ENCODE data around the gene CPOX. TPM values are rescaled to one million over a fixed set of nuclear protein-coding genes. Genes with fewer than 3 reads are reported as not detected.
"Not testable (repeated sequence)": the region's sequence is repeated elsewhere in the genome, so short reads cannot be mapped to it uniquely, and the experiment has no call there.

Gene CPOX
- total RNA-seq, 1 experiment from 2014 or later = 7.8 TPM

DNA sequence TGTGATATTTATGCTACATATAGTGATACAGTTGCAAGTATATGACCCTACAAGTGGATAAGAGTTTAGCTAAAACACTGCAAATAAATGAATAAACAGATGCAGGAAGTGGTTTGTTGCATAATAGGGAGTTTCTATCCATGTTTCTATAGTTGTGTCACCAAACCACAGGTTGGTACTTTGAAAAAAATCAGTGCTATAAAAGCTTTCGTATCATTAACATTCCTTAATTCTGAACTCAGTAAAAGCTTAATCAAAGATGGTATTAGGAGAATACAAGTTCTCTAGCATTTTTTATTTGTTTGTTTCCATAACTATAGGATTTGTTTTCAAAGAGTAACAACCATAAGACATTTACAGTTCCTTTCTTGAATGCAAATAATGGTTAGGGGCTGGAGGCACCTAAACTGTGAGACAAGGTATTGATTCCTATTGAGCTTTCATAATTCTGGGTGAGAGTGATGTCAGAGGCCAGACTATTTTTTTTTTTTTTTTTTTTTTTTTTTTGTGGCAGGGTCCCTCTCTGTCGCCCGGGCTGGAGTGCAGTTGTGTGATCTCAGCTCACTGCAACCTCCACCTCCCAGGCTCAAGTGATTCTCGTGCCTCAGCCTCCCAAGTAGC lies 29.6 kb downstream of the CPOX start:
- H3K4me2 ChIP-seq (ENCODE audit: low read depth, low read length, poor library complexity, severe bottlenecking) = no peak overlapping the region
- H2AFZ ChIP-seq (ENCODE audit: low read length) = no peak overlapping the region
- H3K27ac ChIP-seq (ENCODE audit: low read length) = no peak overlapping the region
- no peaks in the 10 kb centered on the region for H3K4me1 ChIP-seq (ENCODE audit: low read length)
- H3K27me3 ChIP-seq (ENCODE audit: low read length) = no peaks in the 10 kb centered on the region
- H4K20me1 ChIP-seq (ENCODE audit: insufficient read depth, low read depth, low read length) = no peaks in the 10 kb centered on the region
- H3K9ac ChIP-seq (ENCODE audit: low read length) = no peak overlapping the region
- no peaks in the 10 kb centered on the region for H3K79me2 ChIP-seq (ENCODE audit: low read length)
- no peak overlapping the region for H3K4me3 ChIP-seq (ENCODE audit: low read length)
- H3K9me2 ChIP-seq (replicated peaks; ENCODE audit: insufficient read depth, low read length) = no peaks in the 10 kb centered on the region
- no peaks in the 10 kb centered on the region for H3K9me3 ChIP-seq (ENCODE audit: low read length)
- no peak for DNase-seq
- no peaks in the 10 kb centered on the region for H3K36me3 ChIP-seq (ENCODE audit: insufficient read depth, low read length)

DNA sequence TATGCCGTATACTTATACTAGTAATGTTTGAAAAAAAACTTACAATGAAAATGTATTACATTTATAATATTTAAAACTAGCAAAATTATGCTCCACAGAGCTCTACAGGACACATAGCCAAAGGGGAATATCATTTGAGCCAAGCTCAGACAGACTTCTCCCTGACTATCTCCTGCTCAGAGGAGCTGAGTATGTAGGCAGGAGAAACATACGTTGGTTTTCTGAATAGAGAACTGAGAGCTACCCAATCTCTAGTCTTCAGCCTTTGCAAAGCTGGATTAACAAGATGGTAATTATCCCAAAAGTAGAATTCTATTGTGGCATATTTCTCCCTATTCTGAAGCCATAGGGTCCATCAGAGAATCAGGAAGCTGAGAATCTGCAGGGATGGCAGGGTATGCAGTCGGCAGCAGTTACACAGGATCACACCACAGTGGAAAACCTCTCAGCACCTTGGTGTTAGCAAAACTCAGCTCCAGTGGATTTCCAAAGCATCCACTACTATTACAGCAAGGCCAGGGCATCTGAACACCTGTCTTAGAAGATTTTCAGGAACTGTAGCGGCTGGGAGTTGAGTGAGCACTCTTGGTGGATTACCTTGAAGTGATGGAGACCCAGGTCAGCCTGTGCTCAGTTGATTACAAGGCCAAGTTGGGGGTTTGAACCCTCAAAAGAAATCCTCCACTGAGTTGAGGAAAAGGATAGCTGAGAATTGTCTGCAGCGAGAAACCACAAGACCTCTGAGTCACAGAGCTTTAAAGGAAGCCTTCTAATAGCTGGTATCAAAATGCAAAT lies 31.5 kb downstream of the CPOX start:
- Histone ChIP-seq H3K4me3 (ENCODE audit: low read length) (no peak overlapping the region), H3K9ac (ENCODE audit: low read length) (no peak overlapping the region), H3K9me3 (ENCODE audit: low read length) (no peaks in the 10 kb centered on the region), H4K20me1 (ENCODE audit: insufficient read depth, low read depth, low read length) (no peaks in the 10 kb centered on the region), H3K27me3 (ENCODE audit: low read length) (no peaks in the 10 kb centered on the region), H3K27ac (ENCODE audit: low read length) (no peak overlapping the region), H3K9me2 (replicated peaks; ENCODE audit: insufficient read depth, low read length) (no peaks in the 10 kb centered on the region), H3K79me2 (ENCODE audit: low read length) (no peaks in the 10 kb centered on the region), H2AFZ (ENCODE audit: low read length) (no peak overlapping the region), H3K36me3 (ENCODE audit: insufficient read depth, low read length) (no peaks in the 10 kb centered on the region), H3K4me1 (ENCODE audit: low read length) (no peaks in the 10 kb centered on the region), H3K4me2 (ENCODE audit: low read depth, low read length, poor library complexity, severe bottlenecking) (no peak overlapping the region)
- no peak for DNase-seq

DNA sequence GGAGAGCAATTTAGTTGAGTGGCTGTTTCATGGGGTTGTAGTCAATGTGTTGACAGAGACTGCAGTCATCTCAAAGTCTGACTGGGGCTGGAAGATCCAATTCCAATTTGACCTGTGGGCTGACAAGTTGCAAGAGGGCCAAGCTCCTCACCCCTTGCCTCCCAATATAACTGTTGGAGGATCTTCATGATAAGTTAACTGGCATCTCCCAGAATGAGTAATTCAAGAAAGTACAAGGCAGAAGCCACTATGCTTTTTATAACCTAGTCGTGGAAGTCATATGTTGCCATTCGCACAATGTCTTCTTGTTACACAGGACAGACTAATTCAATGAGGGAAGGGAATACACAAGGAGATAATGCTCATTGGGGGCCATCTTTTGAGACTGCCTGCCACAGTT lies 32.5 kb downstream of the CPOX start:
- H3K9me2 ChIP-seq (replicated peaks; ENCODE audit: insufficient read depth, low read length) = no peaks in the 10 kb centered on the region
- no peak for DNase-seq
- H3K36me3 ChIP-seq (ENCODE audit: insufficient read depth, low read length) = no peaks in the 10 kb centered on the region
- H3K4me3 ChIP-seq (ENCODE audit: low read length) = no peak overlapping the region
- no peaks in the 10 kb centered on the region for H3K4me1 ChIP-seq (ENCODE audit: low read length)
- no peaks in the 10 kb centered on the region for H4K20me1 ChIP-seq (ENCODE audit: insufficient read depth, low read depth, low read length)
- H2AFZ ChIP-seq (ENCODE audit: low read length) = no peak overlapping the region
- H3K9me3 ChIP-seq (ENCODE audit: low read length) = no peaks in the 10 kb centered on the region
- no peak overlapping the region for H3K4me2 ChIP-seq (ENCODE audit: low read depth, low read length, poor library complexity, severe bottlenecking)
- H3K27me3 ChIP-seq (ENCODE audit: low read length) = no peaks in the 10 kb centered on the region
- no peak overlapping the region for H3K9ac ChIP-seq (ENCODE audit: low read length)
- H3K27ac ChIP-seq (ENCODE audit: low read length) = no peak overlapping the region
- H3K79me2 ChIP-seq (ENCODE audit: low read length) = no peaks in the 10 kb centered on the region

DNA sequence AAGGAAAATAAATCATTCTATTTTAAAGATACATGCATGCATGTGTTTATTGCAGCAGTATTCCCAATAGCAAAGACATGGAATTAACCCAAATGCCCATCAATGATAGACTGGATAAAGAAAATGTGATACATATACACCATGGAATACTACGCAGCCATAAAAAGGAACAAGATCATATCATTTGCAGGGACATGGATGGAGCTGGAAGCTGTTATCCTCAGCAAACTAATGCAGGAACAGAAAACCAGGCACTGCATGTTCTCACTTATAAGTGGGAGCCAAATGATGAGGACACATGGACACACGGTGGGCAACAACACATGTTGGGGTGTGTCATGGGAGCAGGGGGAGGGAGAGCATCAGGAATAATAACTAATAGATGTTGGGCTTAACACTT lies 33.6 kb downstream of the CPOX start:
- H3K9me2 ChIP-seq (replicated peaks; ENCODE audit: insufficient read depth, low read length); H3K27ac ChIP-seq (ENCODE audit: low read length); DNase-seq; H3K9me3 ChIP-seq (ENCODE audit: low read length); H3K4me2 ChIP-seq (ENCODE audit: low read depth, low read length, poor library complexity, severe bottlenecking); H3K36me3 ChIP-seq (ENCODE audit: insufficient read depth, low read length); H3K4me3 ChIP-seq (ENCODE audit: low read length); H3K79me2 ChIP-seq (ENCODE audit: low read length); H3K4me1 ChIP-seq (ENCODE audit: low read length); H3K9ac ChIP-seq (ENCODE audit: low read length); H3K27me3 ChIP-seq (ENCODE audit: low read length); H4K20me1 ChIP-seq (ENCODE audit: insufficient read depth, low read depth, low read length); H2AFZ ChIP-seq (ENCODE audit: low read length): not testable (repeated sequence)

DNA sequence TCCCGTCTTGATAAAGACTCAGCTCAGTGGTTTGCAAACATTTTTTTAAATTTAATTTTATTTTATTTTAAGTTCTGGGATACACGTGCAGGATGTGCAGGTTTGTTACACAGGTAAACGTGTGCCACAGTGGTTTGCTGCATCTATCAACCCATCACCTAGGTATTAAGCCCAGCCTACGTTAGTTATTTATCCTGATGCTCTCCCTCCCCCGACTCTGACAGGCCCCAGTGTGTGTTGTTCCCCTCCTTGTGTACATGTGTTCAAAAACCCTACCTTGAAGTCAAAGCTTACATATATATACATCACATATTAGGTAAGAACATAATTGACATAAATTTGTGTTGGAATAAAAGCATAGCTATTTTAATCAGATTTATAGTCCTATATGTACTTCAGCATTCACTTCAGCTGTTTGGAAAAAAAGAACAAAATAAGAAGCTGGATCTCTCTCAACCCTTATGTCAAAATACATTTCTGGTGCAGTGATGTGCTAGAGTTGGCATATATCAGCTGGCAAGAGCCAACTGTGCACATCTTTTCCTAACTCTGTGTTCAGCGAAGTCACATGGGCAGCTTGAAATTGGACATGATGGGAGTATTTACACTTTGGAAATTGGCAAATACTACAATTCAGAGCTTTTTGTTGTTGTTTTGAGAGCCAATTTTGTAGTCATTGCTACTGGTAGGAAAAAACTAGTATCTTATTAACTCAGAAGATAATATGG lies 35.1 kb downstream of the CPOX start:
- no peak overlapping the region for H3K4me2 ChIP-seq (ENCODE audit: low read depth, low read length, poor library complexity, severe bottlenecking)
- no peaks in the 10 kb centered on the region for H3K9me2 ChIP-seq (replicated peaks; ENCODE audit: insufficient read depth, low read length)
- H3K27me3 ChIP-seq (ENCODE audit: low read length) = no peaks in the 10 kb centered on the region
- H3K4me1 ChIP-seq (ENCODE audit: low read length) = no peaks in the 10 kb centered on the region
- H3K9me3 ChIP-seq (ENCODE audit: low read length) = no peaks in the 10 kb centered on the region
- H4K20me1 ChIP-seq (ENCODE audit: insufficient read depth, low read depth, low read length) = no peaks in the 10 kb centered on the region
- H3K36me3 ChIP-seq (ENCODE audit: insufficient read depth, low read length) = no peaks in the 10 kb centered on the region
- no peak overlapping the region for H3K27ac ChIP-seq (ENCODE audit: low read length)
- H3K79me2 ChIP-seq (ENCODE audit: low read length) = no peaks in the 10 kb centered on the region
- DNase-seq = no peak
- no peak overlapping the region for H3K9ac ChIP-seq (ENCODE audit: low read length)
- no peak overlapping the region for H2AFZ ChIP-seq (ENCODE audit: low read length)
- no peak overlapping the region for H3K4me3 ChIP-seq (ENCODE audit: low read length)

DNA sequence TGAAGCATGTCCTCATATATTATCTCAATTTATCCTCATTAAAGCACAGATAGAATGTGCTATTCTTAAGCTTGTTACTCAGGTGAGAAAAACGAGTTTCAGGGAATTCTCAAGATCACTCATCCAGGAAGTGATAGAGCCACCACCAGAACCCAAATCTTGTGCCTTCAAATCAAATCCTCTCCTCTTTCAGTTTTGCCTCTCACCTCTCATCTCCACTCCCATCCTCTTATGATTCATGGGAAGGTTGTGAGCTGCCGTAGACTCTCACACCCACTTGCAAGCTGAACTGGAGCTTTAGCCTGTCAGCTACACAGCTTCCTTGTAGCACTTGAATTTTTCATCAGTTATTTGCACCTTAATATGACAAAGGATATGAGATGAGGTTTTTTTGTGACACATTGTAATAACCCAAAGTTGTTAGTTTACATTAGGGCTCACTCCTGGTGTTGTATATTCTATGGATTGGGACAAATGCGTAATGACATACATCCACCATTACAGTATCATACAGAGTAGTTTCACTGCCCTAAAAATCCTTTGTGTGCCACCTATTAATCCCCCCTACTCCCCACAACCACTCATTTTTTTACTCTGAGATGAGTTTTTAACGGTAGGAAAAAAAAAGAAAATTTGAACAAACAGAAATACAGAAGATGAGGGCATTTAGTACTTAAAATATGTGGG lies 35.9 kb downstream of the CPOX start:
- H3K4me3 ChIP-seq (ENCODE audit: low read length) = no peak overlapping the region
- no peaks in the 10 kb centered on the region for H3K79me2 ChIP-seq (ENCODE audit: low read length)
- H3K9ac ChIP-seq (ENCODE audit: low read length) = no peak overlapping the region
- H4K20me1 ChIP-seq (ENCODE audit: insufficient read depth, low read depth, low read length) = no peaks in the 10 kb centered on the region
- H3K9me3 ChIP-seq (ENCODE audit: low read length) = no peaks in the 10 kb centered on the region
- DNase-seq = no peak
- no peaks in the 10 kb centered on the region for H3K9me2 ChIP-seq (replicated peaks; ENCODE audit: insufficient read depth, low read length)
- no peak overlapping the region for H2AFZ ChIP-seq (ENCODE audit: low read length)
- no peaks in the 10 kb centered on the region for H3K27me3 ChIP-seq (ENCODE audit: low read length)
- H3K4me2 ChIP-seq (ENCODE audit: low read depth, low read length, poor library complexity, severe bottlenecking) = no peak overlapping the region
- H3K27ac ChIP-seq (ENCODE audit: low read length) = no peak overlapping the region
- H3K36me3 ChIP-seq (ENCODE audit: insufficient read depth, low read length) = no peaks in the 10 kb centered on the region
- no peaks in the 10 kb centered on the region for H3K4me1 ChIP-seq (ENCODE audit: low read length)

DNA sequence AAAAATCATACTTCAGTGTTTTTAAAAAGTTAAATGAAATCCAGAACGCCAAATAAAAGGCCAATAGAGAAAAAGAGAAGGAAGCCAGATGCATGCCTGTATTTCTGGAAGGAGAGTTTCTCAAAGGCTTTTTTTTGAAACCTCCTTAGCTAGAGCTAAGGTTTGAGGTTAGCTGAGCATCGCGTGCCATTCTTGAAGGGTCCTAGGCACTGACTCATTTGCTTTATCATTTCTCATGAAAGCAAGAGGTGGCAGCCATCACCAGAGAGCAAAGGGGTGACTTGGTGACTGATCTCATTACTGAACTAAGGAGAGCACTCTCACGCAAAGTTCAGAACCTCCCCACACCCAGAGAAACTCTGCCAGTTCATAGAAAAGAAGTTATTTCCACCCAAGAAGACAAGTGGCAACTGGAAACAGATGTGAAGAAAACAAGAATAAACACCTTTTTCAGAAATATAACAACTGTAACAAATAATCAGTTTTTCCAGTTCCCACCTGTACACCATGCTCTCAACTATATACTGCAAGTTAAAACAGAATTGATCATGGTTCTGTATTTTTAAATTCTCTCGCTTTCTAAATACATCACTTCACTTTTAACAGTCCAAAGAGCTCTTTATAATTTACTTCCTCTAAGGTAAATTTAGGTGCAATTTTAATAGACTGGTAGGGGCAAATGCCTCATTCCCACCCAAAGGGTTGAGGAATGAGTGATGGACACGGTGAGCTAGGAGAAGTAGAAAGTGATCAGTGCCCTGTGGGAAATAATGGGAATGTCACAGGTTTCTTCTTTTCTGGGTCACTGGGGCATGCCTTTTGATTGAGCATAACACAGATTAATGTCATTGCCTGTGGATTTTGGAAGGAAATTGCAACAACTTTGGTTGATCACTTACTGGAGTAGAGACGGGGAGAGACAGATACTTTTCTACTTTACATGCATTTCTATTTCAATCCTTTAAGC lies 37.0 kb downstream of the CPOX start:
- Histone ChIP-seq H2AFZ (ENCODE audit: low read length) (no peak overlapping the region), H3K9me2 (replicated peaks; ENCODE audit: insufficient read depth, low read length) (no peaks in the 10 kb centered on the region), H3K36me3 (ENCODE audit: insufficient read depth, low read length) (no peaks in the 10 kb centered on the region), H4K20me1 (ENCODE audit: insufficient read depth, low read depth, low read length) (no peaks in the 10 kb centered on the region), H3K27ac (ENCODE audit: low read length) (no peak overlapping the region), H3K4me3 (ENCODE audit: low read length) (no peak overlapping the region), H3K9ac (ENCODE audit: low read length) (no peak overlapping the region), H3K4me2 (ENCODE audit: low read depth, low read length, poor library complexity, severe bottlenecking) (no peak overlapping the region), H3K79me2 (ENCODE audit: low read length) (no peaks in the 10 kb centered on the region), H3K4me1 (ENCODE audit: low read length) (no peaks in the 10 kb centered on the region), H3K27me3 (ENCODE audit: low read length) (no peaks in the 10 kb centered on the region), H3K9me3 (ENCODE audit: low read length) (no peaks in the 10 kb centered on the region)
- no peak for DNase-seq

Measured in Karpas-422 (cell line).